PC-3 (cell line): ENCODE data around the gene DDX17. TPM values are rescaled to one million over a fixed set of nuclear protein-coding genes. Genes with fewer than 3 reads are reported as not detected.
"Not testable (repeated sequence)": the region's sequence is repeated elsewhere in the genome, so short reads cannot be mapped to it uniquely, and the experiment has no call there.

Experiments
- ATAC-seq: fragments of 200-7000 bp; cut with Tn5 transposase; 2 replicates; pipeline ENCODE4 v1.9.1; 2020; ENCODE audit warnings: mild to moderate bottlenecking, moderate library complexity
- BruUV-seq: library from RNA; stranded (reverse); fragments of 400-500 nt; replicated peaks from 2 replicates; lab custom pipeline; 2021; lab: Mats Ljungman, UMichigan
- CTCF ChIA-PET: fragments of 300-600 bp; sonication (Branson Sonifier 250); formaldehyde crosslinking; loops from one replicate; lab custom pipeline; 2022; ENCODE audit warnings: antibody characterized with exemption; lab: Charles Lee
- POLR2A ChIA-PET: fragments of 300-600 bp; sonication (Branson Sonifier 250); formaldehyde crosslinking; loops from one replicate; lab custom pipeline; 2022; ENCODE audit warnings: antibody characterized with exemption; ENCODE audit not compliant: unreplicated experiment; lab: Charles Lee
- DNase-seq: peaks from one replicate; pipeline ENCODE4 v3.0.0-alpha.2; 2015
- H2AFZ ChIP-seq: fragments of 300-600 bp; sonication (generic); 2 replicates; pipeline ENCODE4 v1.6.0; 2016; ENCODE audit warnings: antibody characterized with exemption, low read length
- H3F3A ChIP-seq: fragments of 300-600 bp; sonication (generic); one replicate; pipeline ENCODE4 v1.6.0; 2017; ENCODE audit warnings: antibody characterized with exemption, low read length, control low read depth, mild to moderate bottlenecking; ENCODE audit not compliant: unreplicated experiment
- H3K27ac ChIP-seq: fragments of 300-600 bp; sonication (generic); 2 replicates; pipeline ENCODE4 v1.5.1; 2016; ENCODE audit warnings: mild to moderate bottlenecking, low read length
- H3K27me3 ChIP-seq: fragments of 300-600 bp; sonication (generic); 2 replicates; pipeline ENCODE4 v1.6.1; 2016; ENCODE audit warnings: low read length, mixed read lengths
- H3K36me3 ChIP-seq: fragments of 300-600 bp; sonication (generic); 2 replicates; pipeline ENCODE4 v1.6.1; 2016; ENCODE audit warnings: low read depth, mixed run types, low read length, mixed read lengths
- H3K4me1 ChIP-seq: fragments of 300-600 bp; sonication (generic); 2 replicates; pipeline ENCODE4 v1.5.1; 2016; ENCODE audit warnings: low read length; ENCODE audit not compliant: insufficient read depth
- H3K4me2 ChIP-seq: fragments of 300-600 bp; sonication (generic); 2 replicates; pipeline ENCODE4 v1.6.0; 2016; ENCODE audit warnings: low read length
- H3K4me3 ChIP-seq: fragments of 300-600 bp; sonication (generic); 2 replicates; pipeline ENCODE4 v1.5.1; 2016; ENCODE audit warnings: mild to moderate bottlenecking, low read length, mixed read lengths
- H3K79me2 ChIP-seq: fragments of 300-600 bp; sonication (generic); 2 replicates; pipeline ENCODE4 v1.6.1; 2017; ENCODE audit warnings: low read length, mixed read lengths
- H3K9ac ChIP-seq: fragments of 300-600 bp; sonication (generic); 2 replicates; pipeline ENCODE4 v1.6.0; 2016; ENCODE audit warnings: mild to moderate bottlenecking, low read length
- H3K9me2 ChIP-seq: fragments of 300-600 bp; sonication (generic); replicated peaks from 2 replicates; pipeline ENCODE4 v1.6.1; 2016; ENCODE audit warnings: mixed run types, low read length, mixed read lengths
- H3K9me3 ChIP-seq: fragments of 300-600 bp; sonication (generic); 2 replicates; pipeline ENCODE4 v1.6.1; 2016; ENCODE audit warnings: low read length, mixed read lengths
- H4K20me1 ChIP-seq: fragments of 300-600 bp; sonication (generic); 2 replicates; pipeline ENCODE4 v1.6.1; 2016; ENCODE audit warnings: low read length, mixed read lengths
- EZH2 ChIP-seq: fragments of 300-600 bp; sonication (generic); IDR thresholded peaks from one replicate; pipeline ENCODE4 v1.6.1; 2017; ENCODE audit warnings: antibody characterized with exemption, mild to moderate bottlenecking, low read length; ENCODE audit not compliant: unreplicated experiment
- EZH2phosphoT487 ChIP-seq: fragments of 300-600 bp; sonication (generic); IDR thresholded peaks from 2 replicates; pipeline ENCODE4 v1.6.1; 2018; ENCODE audit warnings: mild to moderate bottlenecking, antibody characterized with exemption, low read length, borderline replicate concordance
- intact Hi-C: fragments of 100-400 bp; cut with micrococcal nuclease; formaldehyde crosslinking; loops from 2 replicates; pipeline ENCODE4 v1.9.0; 2023
- total RNA-seq: library from RNA; depleted of rRNA; stranded (reverse); fragments of >200 nt; gene quantifications from 2 replicates; pipeline ENCODE4 v1.2.3, GENCODE V29; 2014
- TF ChIP-seq, protein P1 (sequence below): fragments of 300-600 bp; sonication (generic); conservative IDR thresholded peaks from 2 replicates; pipeline ENCODE4 v1.5.1; 2017; ENCODE audit warnings: antibody characterized with exemption, low read depth, mild to moderate bottlenecking, low read length

The DDX17 gene
- total RNA-seq, 1 experiment from 2014 or later: 333 TPM

DNA sequence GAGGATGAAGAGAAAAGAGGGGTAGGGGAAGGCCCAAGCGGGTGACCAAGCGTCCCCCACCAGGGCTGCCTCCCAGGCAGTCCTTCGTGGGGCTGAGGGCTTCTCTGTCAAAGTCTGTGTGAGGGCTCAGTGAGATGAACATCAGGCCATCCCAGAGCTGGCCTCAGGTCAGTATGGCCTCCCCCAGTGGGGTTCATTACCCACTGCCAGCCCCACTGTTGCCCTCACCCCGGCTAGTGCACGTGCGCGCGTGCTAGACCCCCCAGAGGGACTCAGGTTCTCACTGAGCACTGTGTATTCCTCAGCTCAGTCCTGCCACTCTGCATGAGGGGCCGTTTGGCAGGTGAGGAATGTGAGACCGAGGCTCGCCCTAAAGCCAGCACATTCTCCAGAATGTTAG, 34.9 kb downstream of the DDX17 start:
- POLR2A ChIA-PET: no interaction called here
- no peaks in the 10 kb centered on the region for H3K36me3 ChIP-seq
- ATAC-seq: no peak
- intact Hi-C loops: no loop called here
- H3K4me2 ChIP-seq: no peak overlapping the region
- peaks cover 5% of the 10 kb centered on the region; the same call in 1 of the 2 replicates for H3K4me1 ChIP-seq
- no peaks in the 10 kb centered on the region for H3F3A ChIP-seq
- no TSS peak for BruUV-seq
- no peaks in the 10 kb centered on the region for H3K9me2 ChIP-seq
- no peak for TF ChIP-seq EZH2phosphoT487
- TF ChIP-seq, protein P1, sequence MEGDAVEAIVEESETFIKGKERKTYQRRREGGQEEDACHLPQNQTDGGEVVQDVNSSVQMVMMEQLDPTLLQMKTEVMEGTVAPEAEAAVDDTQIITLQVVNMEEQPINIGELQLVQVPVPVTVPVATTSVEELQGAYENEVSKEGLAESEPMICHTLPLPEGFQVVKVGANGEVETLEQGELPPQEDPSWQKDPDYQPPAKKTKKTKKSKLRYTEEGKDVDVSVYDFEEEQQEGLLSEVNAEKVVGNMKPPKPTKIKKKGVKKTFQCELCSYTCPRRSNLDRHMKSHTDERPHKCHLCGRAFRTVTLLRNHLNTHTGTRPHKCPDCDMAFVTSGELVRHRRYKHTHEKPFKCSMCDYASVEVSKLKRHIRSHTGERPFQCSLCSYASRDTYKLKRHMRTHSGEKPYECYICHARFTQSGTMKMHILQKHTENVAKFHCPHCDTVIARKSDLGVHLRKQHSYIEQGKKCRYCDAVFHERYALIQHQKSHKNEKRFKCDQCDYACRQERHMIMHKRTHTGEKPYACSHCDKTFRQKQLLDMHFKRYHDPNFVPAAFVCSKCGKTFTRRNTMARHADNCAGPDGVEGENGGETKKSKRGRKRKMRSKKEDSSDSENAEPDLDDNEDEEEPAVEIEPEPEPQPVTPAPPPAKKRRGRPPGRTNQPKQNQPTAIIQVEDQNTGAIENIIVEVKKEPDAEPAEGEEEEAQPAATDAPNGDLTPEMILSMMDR: no peak
- no peak for TF ChIP-seq EZH2
- H3K79me2 ChIP-seq: no peaks in the 10 kb centered on the region
- no peak for DNase-seq
- no peak overlapping the region for H3K9ac ChIP-seq
- no peaks in the 10 kb centered on the region for H3K9me3 ChIP-seq
- no peak overlapping the region for H3K4me3 ChIP-seq
- CTCF ChIA-PET: no interaction called here
- H3K27ac ChIP-seq: no peak overlapping the region
- no peaks in the 10 kb centered on the region for H3K27me3 ChIP-seq
- no peak overlapping the region for H2AFZ ChIP-seq
- H4K20me1 ChIP-seq: no peaks in the 10 kb centered on the region

DNA sequence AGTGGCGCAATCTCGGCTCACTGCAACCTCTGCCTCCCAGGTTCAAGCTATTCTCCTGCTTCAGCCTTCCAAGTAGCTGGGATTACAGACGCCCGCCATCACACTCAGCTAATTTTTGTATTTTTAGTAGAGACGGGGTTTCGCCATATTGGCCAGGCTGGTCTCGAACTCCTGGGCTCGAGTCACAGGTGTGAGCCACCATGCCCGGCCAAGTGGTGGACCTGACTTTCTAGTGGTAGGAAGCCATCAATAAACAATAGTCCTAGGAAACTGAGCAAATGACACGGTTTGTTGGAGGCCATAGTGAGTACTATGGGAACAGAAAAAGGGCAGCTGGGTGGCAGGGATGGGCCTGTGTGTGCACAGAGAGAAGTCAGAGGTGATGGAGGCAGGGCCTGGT, 35.9 kb downstream of the DDX17 start:
- POLR2A ChIA-PET, H3K9ac ChIP-seq, H3K27ac ChIP-seq, CTCF ChIA-PET, H3K9me3 ChIP-seq, H3F3A ChIP-seq, H2AFZ ChIP-seq, H3K79me2 ChIP-seq, BruUV-seq, H4K20me1 ChIP-seq, DNase-seq, intact Hi-C loops, H3K9me2 ChIP-seq, ATAC-seq, H3K36me3 ChIP-seq, H3K4me1 ChIP-seq, H3K27me3 ChIP-seq, H3K4me3 ChIP-seq, H3K4me2 ChIP-seq: not testable (repeated sequence)

DNA sequence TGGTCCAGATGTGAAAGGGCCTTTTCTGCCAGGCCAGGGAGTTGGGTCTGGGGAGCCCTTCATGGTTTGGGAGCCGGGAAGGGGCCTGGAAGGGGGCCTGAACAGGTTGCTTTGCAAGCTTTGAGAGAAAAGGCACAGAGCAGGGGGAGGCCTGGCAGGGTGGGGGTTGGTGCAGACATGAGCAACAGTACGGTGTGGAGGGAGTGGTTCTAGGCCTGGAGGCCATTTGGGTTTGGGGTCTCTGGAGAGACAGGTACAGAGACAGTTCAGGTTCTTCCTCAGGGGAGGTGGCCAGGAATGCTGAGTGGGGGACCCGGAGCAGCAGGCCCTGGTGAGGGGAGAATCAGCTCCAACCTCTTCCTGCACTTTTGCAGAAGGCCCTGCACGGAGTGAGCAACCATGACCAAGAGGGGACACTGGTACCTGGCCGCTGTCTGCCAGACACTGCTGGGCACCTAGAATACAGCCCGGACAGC, 36.8 kb downstream of the DDX17 start:
- TF ChIP-seq, protein P1: no peak
- TF ChIP-seq EZH2 (no peak), EZH2phosphoT487 (no peak)
- Histone ChIP-seq H4K20me1 (no peaks in the 10 kb centered on the region), H3F3A (no peaks in the 10 kb centered on the region), H3K27me3 (no peaks in the 10 kb centered on the region), H3K9me3 (no peaks in the 10 kb centered on the region), H3K9ac (no peak overlapping the region), H3K79me2 (no peaks in the 10 kb centered on the region), H3K36me3 (no peaks in the 10 kb centered on the region), H3K9me2 (no peaks in the 10 kb centered on the region), H3K4me3 (no peak overlapping the region), H3K4me1 (peaks cover 5% of the 10 kb centered on the region; the same call in 1 of the 2 replicates), H3K4me2 (no peak overlapping the region), H3K27ac (no peak overlapping the region), H2AFZ (no peak overlapping the region)
- ATAC-seq: no peak
- no peak for DNase-seq
- intact Hi-C loops: no loop called here
- ChIA-PET POLR2A (no interaction called here), CTCF (no interaction called here)
- no TSS peak for BruUV-seq
